DOHH2 (cell line): Measurements from ENCODE around the gene CRYBG2.

Experiments
- H3F3A ChIP-seq: fragments of 200-600 bp; sonication (generic), shearing (Covaris generic); 2 replicates; pipeline ENCODE4 v1.6.0; 2016; ENCODE audit warnings: antibody characterized with exemption, mild to moderate bottlenecking; ENCODE audit not compliant: control insufficient read depth, insufficient read depth
- H3K27ac ChIP-seq: fragments of 200-600 bp; sonication (generic); 2 replicates; pipeline ENCODE4 v1.5.1; 2014; ENCODE audit warnings: low read depth, mild to moderate bottlenecking, low read length, moderate library complexity
- H3K27me3 ChIP-seq: fragments of 200-600 bp; sonication (generic); 2 replicates; pipeline ENCODE4 v1.6.1; 2014; ENCODE audit warnings: mild to moderate bottlenecking, low read length, mixed read lengths; ENCODE audit not compliant: control insufficient read depth
- H3K36me3 ChIP-seq: fragments of 200-600 bp; sonication (generic); 2 replicates; pipeline ENCODE4 v1.6.1; 2014; ENCODE audit warnings: mild to moderate bottlenecking, low read length, moderate library complexity, mixed read lengths; ENCODE audit not compliant: control insufficient read depth
- H3K4me1 ChIP-seq: fragments of 200-600 bp; sonication (generic); 2 replicates; pipeline ENCODE4 v1.6.1; 2014; ENCODE audit warnings: mild to moderate bottlenecking, low read length, mixed read lengths; ENCODE audit not compliant: control insufficient read depth
- H3K4me2 ChIP-seq: fragments of 200-600 bp; sonication (generic); 2 replicates; pipeline ENCODE4 v1.6.0; 2014; ENCODE audit warnings: mild to moderate bottlenecking, low read length, moderate library complexity
- H3K4me3 ChIP-seq: fragments of 200-600 bp; sonication (generic); 2 replicates; pipeline ENCODE4 v1.5.1; 2014; ENCODE audit warnings: mild to moderate bottlenecking, low read length, mixed read lengths
- H3K79me2 ChIP-seq: fragments of 200-600 bp; sonication (generic); 2 replicates; pipeline ENCODE4 v1.6.1; 2014; ENCODE audit warnings: mild to moderate bottlenecking, low read length, mixed read lengths; ENCODE audit not compliant: control insufficient read depth
- H3K9me2 ChIP-seq: fragments of 200-600 bp; sonication (generic); replicated peaks from 2 replicates; pipeline ENCODE4 v1.6.1; 2014; ENCODE audit warnings: mild to moderate bottlenecking, low read length, mixed read lengths; ENCODE audit not compliant: control insufficient read depth
- H3K9me3 ChIP-seq: fragments of 200-600 bp; sonication (generic); 2 replicates; pipeline ENCODE4 v1.6.1; 2014; ENCODE audit warnings: antibody characterized with exemption, low read length, mixed read lengths; ENCODE audit not compliant: control insufficient read depth, insufficient read depth
- H4K20me1 ChIP-seq: fragments of 200-600 bp; sonication (generic); 2 replicates; pipeline ENCODE4 v1.6.0; 2014; ENCODE audit warnings: low read depth, mild to moderate bottlenecking, antibody characterized with exemption, low read length, moderate library complexity; ENCODE audit not compliant: control insufficient read depth, insufficient read depth
- CTCF ChIP-seq: fragments of 200-600 bp; sonication (generic); IDR thresholded peaks from one replicate; pipeline ENCODE4 v1.5.1; 2014; ENCODE audit warnings: antibody characterized with exemption, mild to moderate bottlenecking, low read depth, low read length; ENCODE audit not compliant: poor library complexity, severe bottlenecking
- EZH2phosphoT487 ChIP-seq: fragments of 200-600 bp; sonication (generic); IDR thresholded peaks from 2 replicates; pipeline ENCODE4 v1.6.1; 2017; ENCODE audit warnings: borderline replicate concordance, mild to moderate bottlenecking, antibody characterized with exemption, low read length, moderate library complexity, mixed read lengths

The CRYBG2 gene

GRCh38 chr1:26290882-26291261, 63.1 kb downstream of the CRYBG2 start:
- H3K27me3 ChIP-seq, result no peaks in the 10 kb centered on the region
- no peaks in the 10 kb centered on the region for H3K9me3 ChIP-seq
- peaks cover 73% of the 10 kb centered on the region for H3K4me1 ChIP-seq
- peak overlapping the region; percentile 98 for H3K27ac ChIP-seq
- H3K9me2 ChIP-seq, result no peaks in the 10 kb centered on the region
- no peaks in the 10 kb centered on the region for H4K20me1 ChIP-seq
- TF ChIP-seq EZH2phosphoT487 (no peak), CTCF (no peak)
- H3F3A ChIP-seq, result peaks cover 50% of the 10 kb centered on the region
- peak overlapping the region; percentile 77 for H3K4me2 ChIP-seq
- H3K4me3 ChIP-seq, result peak overlapping the region; percentile 58
- H3K36me3 ChIP-seq, result peaks cover 31% of the 10 kb centered on the region
- no peaks in the 10 kb centered on the region for H3K79me2 ChIP-seq

- no peaks in the 10 kb centered on the region for H3K79me2 ChIP-seq
- no peaks in the 10 kb centered on the region for H3K9me2 ChIP-seq
- no peaks in the 10 kb centered on the region for H3K27me3 ChIP-seq
- no peak for TF ChIP-seq CTCF
- TF ChIP-seq EZH2phosphoT487, result no peak
- peaks cover 50% of the 10 kb centered on the region for H3F3A ChIP-seq
- peak overlapping the region; percentile 77 for H3K4me2 ChIP-seq
- peaks cover 31% of the 10 kb centered on the region for H3K36me3 ChIP-seq
- H3K27ac ChIP-seq, result peak overlapping the region; percentile 98
- H4K20me1 ChIP-seq, result no peaks in the 10 kb centered on the region
- H3K4me3 ChIP-seq, result peak overlapping the region; percentile 58
- H3K4me1 ChIP-seq, result peaks cover 79% of the 10 kb centered on the region
- H3K9me3 ChIP-seq, result no peaks in the 10 kb centered on the region
Measured at GRCh38 chr1:26290122-26290881, 63.6 kb downstream of the CRYBG2 start.

- Histone ChIP-seq H3K27me3 (no peaks in the 10 kb centered on the region), H3K36me3 (peaks cover 31% of the 10 kb centered on the region), H3F3A (peaks cover 50% of the 10 kb centered on the region), H3K9me3 (no peaks in the 10 kb centered on the region), H3K9me2 (no peaks in the 10 kb centered on the region), H3K79me2 (no peaks in the 10 kb centered on the region), H3K4me2 (peak overlapping the region; percentile 77), H3K27ac (peak overlapping the region; percentile 98), H3K4me1 (peaks cover 85% of the 10 kb centered on the region), H4K20me1 (no peaks in the 10 kb centered on the region), H3K4me3 (peak overlapping the region; percentile 58)
- TF ChIP-seq EZH2phosphoT487, result no peak
- TF ChIP-seq CTCF, result no peak
Measured at GRCh38 chr1:26289158-26290059, 64.5 kb downstream of the CRYBG2 start.
